NAMALWA (cell line): ENCODE measurements around the gene BAZ2A.
A peak's percentile ranks its signal among the peaks of the same experiment; 100 is the strongest.

ENCODE experiments used
- DNase-seq: peaks from one replicate; pipeline ENCODE4 v3.0.0-alpha.2; 2015; ENCODE audit warnings: low spot score

BAZ2A gene

GRCh38 chr12:56635806-56636674 is 5.9 kb upstream of the BAZ2A start:
- peak; percentile 92 for DNase-seq

GRCh38 chr12:56634837-56635791 is 5.0 kb upstream of the BAZ2A start:
- DNase-seq = peak; percentile 86

GRCh38 chr12:56634242-56634836 is 4.2 kb upstream of the BAZ2A start:
- peak; percentile 62 for DNase-seq

GRCh38 chr12:56633468-56634241 is 3.5 kb upstream of the BAZ2A start:
- DNase-seq = peak; percentile 30

- DNase-seq = peak; percentile 51
These were observed 2.8 kb upstream of the BAZ2A start for GRCh38 chr12:56632701-56633467.

- DNase-seq = peak; percentile 72
These were observed 1.9 kb upstream of the BAZ2A start for GRCh38 chr12:56631790-56632700.

GRCh38 chr12:56629459-56630179 is 507 bp downstream of the BAZ2A start:
- peak; percentile 43 for DNase-seq

GRCh38 chr12:56628671-56629458 is 1.3 kb downstream of the BAZ2A start:
- peak; percentile 87 for DNase-seq

GRCh38 chr12:56626701-56627100 is 3.4 kb downstream of the BAZ2A start:
- no peak for DNase-seq

GRCh38 chr12:56622535-56622934 is 7.6 kb downstream of the BAZ2A start:
- no peak for DNase-seq

- no peak for DNase-seq
These were observed 13.2 kb downstream of the BAZ2A start for GRCh38 chr12:56616925-56617324.

GRCh38 chr12:56616244-56616643 is 13.9 kb downstream of the BAZ2A start:
- no peak for DNase-seq

GRCh38 chr12:56614627-56615026 is 15.5 kb downstream of the BAZ2A start:
- no peak for DNase-seq

- no peak for DNase-seq
These were observed 25.8 kb downstream of the BAZ2A start for GRCh38 chr12:56604355-56604754.

- no peak for DNase-seq
These were observed 27.9 kb downstream of the BAZ2A start for GRCh38 chr12:56602239-56602638.

GRCh38 chr12:56601503-56601902 is 28.6 kb downstream of the BAZ2A start:
- peak; percentile 48 for DNase-seq

- no peak for DNase-seq
These were observed 29.4 kb downstream of the BAZ2A start for GRCh38 chr12:56600753-56601152.

GRCh38 chr12:56599797-56600196 is 30.3 kb downstream of the BAZ2A start:
- no peak for DNase-seq
